ES-I3 (cell line): ENCODE measurements around the gene PALM3.

Experiments
- H3K36me3 ChIP-seq: 2 replicates; pipeline ENCODE4 v1.6.1; 2013; ENCODE audit warnings: mild to moderate bottlenecking, low read length, control low read depth, moderate library complexity; ENCODE audit not compliant: insufficient read depth
- H3K4me1 ChIP-seq: 2 replicates; pipeline ENCODE4 v1.6.1; 2013; ENCODE audit warnings: mild to moderate bottlenecking, control low read depth, low read length; ENCODE audit not compliant: insufficient read depth
- H3K9ac ChIP-seq: 2 replicates; pipeline ENCODE4 v1.6.1; 2013; ENCODE audit warnings: low read depth, mild to moderate bottlenecking, low read length, moderate library complexity
- H3K9me3 ChIP-seq: 2 replicates; pipeline ENCODE4 v1.6.1; 2013; ENCODE audit warnings: mild to moderate bottlenecking, low read length, moderate library complexity; ENCODE audit not compliant: control insufficient read depth, insufficient read depth

The PALM3 gene

GRCh38 chr19:14061751-14062557 is at the start of gene PALM3:
Gene PALM3, minus strand, starts transcription at chr19:14062076. Its CDS starts 96 bp downstream, at chr19:14061980.
- no peak within 1 kb of the TSS for H3K9ac ChIP-seq
- H3K36me3 ChIP-seq: no peaks in the 10 kb centered on the region
- H3K9me3 ChIP-seq: no peaks in the 10 kb centered on the region
- H3K4me1 ChIP-seq: peaks cover 7% of the 10 kb centered on the region; the same call in 1 of the 2 replicates

GRCh38 chr19:14111486-14111885 is 49.6 kb upstream of the PALM3 start:
- no peak overlapping the region for H3K9ac ChIP-seq
- H3K36me3 ChIP-seq: no peaks in the 10 kb centered on the region
- H3K4me1 ChIP-seq: peaks cover 16% of the 10 kb centered on the region
- no peaks in the 10 kb centered on the region for H3K9me3 ChIP-seq

- Histone ChIP-seq H3K9me3 (no peaks in the 10 kb centered on the region), H3K9ac (no peak overlapping the region), H3K36me3 (no peaks in the 10 kb centered on the region), H3K4me1 (peaks cover 16% of the 10 kb centered on the region)
Observed at GRCh38 chr19:14110650-14111049, 48.8 kb upstream of the PALM3 start.

GRCh38 chr19:14107581-14108461 is 45.9 kb upstream of the PALM3 start:
- Histone ChIP-seq H3K9me3 (no peaks in the 10 kb centered on the region), H3K36me3 (no peaks in the 10 kb centered on the region; the same call in 1 of the 2 replicates), H3K9ac (no peak overlapping the region)

GRCh38 chr19:14106840-14107239 is 45.0 kb upstream of the PALM3 start:
- Histone ChIP-seq H3K9ac (no peak overlapping the region), H3K9me3 (no peaks in the 10 kb centered on the region), H3K36me3 (no peaks in the 10 kb centered on the region; the same call in 1 of the 2 replicates), H3K4me1 (no peaks in the 10 kb centered on the region; the same call in 1 of the 2 replicates)

More at GRCh38 chr19:14107581-14108461, 45.9 kb upstream of the PALM3 start:
- peaks cover 7% of the 10 kb centered on the region for H3K4me1 ChIP-seq

- Histone ChIP-seq H3K9ac (no peak overlapping the region), H3K36me3 (no peaks in the 10 kb centered on the region; the same call in 1 of the 2 replicates), H3K4me1 (no peaks in the 10 kb centered on the region), H3K9me3 (no peaks in the 10 kb centered on the region)
Observed at GRCh38 chr19:14105680-14106079, 43.8 kb upstream of the PALM3 start.

GRCh38 chr19:14103310-14103709 is 41.4 kb upstream of the PALM3 start:
- Histone ChIP-seq H3K4me1 (no peaks in the 10 kb centered on the region), H3K9ac (no peak overlapping the region), H3K36me3 (no peaks in the 10 kb centered on the region; the same call in 1 of the 2 replicates), H3K9me3 (no peaks in the 10 kb centered on the region)

- Histone ChIP-seq H3K9me3 (no peaks in the 10 kb centered on the region), H3K36me3 (no peaks in the 10 kb centered on the region; the same call in 1 of the 2 replicates), H3K9ac (no peak overlapping the region), H3K4me1 (no peaks in the 10 kb centered on the region)
Observed at GRCh38 chr19:14102756-14103155, 40.9 kb upstream of the PALM3 start.

GRCh38 chr19:14102102-14102696 is 40.3 kb upstream of the PALM3 start:
- H3K4me1 ChIP-seq: no peaks in the 10 kb centered on the region
- no peaks in the 10 kb centered on the region; the same call in 1 of the 2 replicates for H3K36me3 ChIP-seq
- H3K9me3 ChIP-seq: no peaks in the 10 kb centered on the region
- no peak overlapping the region for H3K9ac ChIP-seq

GRCh38 chr19:14101003-14101545 is 39.2 kb upstream of the PALM3 start:
- Histone ChIP-seq H3K9ac (no peak overlapping the region), H3K4me1 (no peaks in the 10 kb centered on the region), H3K36me3 (no peaks in the 10 kb centered on the region; the same call in 1 of the 2 replicates), H3K9me3 (no peaks in the 10 kb centered on the region)

GRCh38 chr19:14097532-14098151 is 35.8 kb upstream of the PALM3 start:
- Histone ChIP-seq H3K9ac (no peak overlapping the region), H3K9me3 (no peaks in the 10 kb centered on the region; the same call in 1 of the 2 replicates), H3K36me3 (no peaks in the 10 kb centered on the region), H3K4me1 (no peaks in the 10 kb centered on the region)

GRCh38 chr19:14096272-14096992 is 34.6 kb upstream of the PALM3 start:
- Histone ChIP-seq H3K36me3 (no peaks in the 10 kb centered on the region), H3K4me1 (no peaks in the 10 kb centered on the region; the same call in 1 of the 2 replicates), H3K9me3 (no peaks in the 10 kb centered on the region; the same call in 1 of the 2 replicates), H3K9ac (no peak overlapping the region)

GRCh38 chr19:14094854-14095253 is 33.0 kb upstream of the PALM3 start:
- H3K9ac ChIP-seq: no peak overlapping the region
- no peaks in the 10 kb centered on the region for H3K36me3 ChIP-seq
- no peaks in the 10 kb centered on the region; the same call in 1 of the 2 replicates for H3K4me1 ChIP-seq
- H3K9me3 ChIP-seq: no peaks in the 10 kb centered on the region; the same call in 1 of the 2 replicates
